HL-60 (cell line): ENCODE data around the gene VBP1.

Source experiments
- CTCF ChIP-seq: IDR thresholded peaks from one replicate; pipeline ENCODE4 v1.5.1; 2011; ENCODE audit warnings: low read length, control low read depth, inconsistent platforms; ENCODE audit not compliant: insufficient read depth
- POLR2AphosphoS5 ChIP-seq: IDR thresholded peaks from 2 replicates; pipeline ENCODE4 v1.6.1; 2012; ENCODE audit warnings: low read depth
- REST ChIP-seq: IDR thresholded peaks from 2 replicates; pipeline ENCODE4 v1.6.1; 2012; ENCODE audit warnings: low read depth; ENCODE audit not compliant: insufficient replicate concordance

GRCh38 chrX:155211208-155211607, 5.1 kb upstream of the VBP1 start:
- TF ChIP-seq CTCF (no peak), POLR2AphosphoS5 (no peak), REST (no peak)
